Bronchial epithelial cell (primary cell): ENCODE data around the gene SOX15. TPM values are rescaled to one million over a fixed set of nuclear protein-coding genes. Genes with fewer than 3 reads are reported as not detected.

Experiments used
- DNase-seq: peaks from one replicate; pipeline ENCODE4 v3.0.0-alpha.2; 2010; ENCODE audit warnings: low read depth
- FAIRE-seq: peaks from 2 replicates; lab custom pipeline; 2011; peaks lifted over from hg19 to GRCh38; lab: Jason Lieb, UNC
- H3K27me3 ChIP-seq: 2 replicates; pipeline ENCODE4 v1.5.1; 2011; ENCODE audit warnings: low read length; ENCODE audit not compliant: control insufficient read depth, insufficient read depth
- H3K36me3 ChIP-seq: 2 replicates; pipeline ENCODE4 v1.5.1; 2011; ENCODE audit warnings: low read length; ENCODE audit not compliant: control insufficient read depth, insufficient read depth
- H3K4me3 ChIP-seq: 2 replicates; pipeline ENCODE4 v1.5.1; 2011; ENCODE audit warnings: mild to moderate bottlenecking, low read depth, low read length, control low read depth
- total RNA-seq: library from RNA; depleted of rRNA; stranded (reverse); fragments of >200 nt; gene quantifications from 2 replicates; pipeline ENCODE4 v1.2.1, GENCODE V29; 2014
- TF ChIP-seq, protein P1 (sequence below): IDR thresholded peaks from 2 replicates; pipeline ENCODE4 v1.5.1; 2011; ENCODE audit warnings: mild to moderate bottlenecking, moderate library complexity, low read length, control low read depth, inconsistent platforms; ENCODE audit not compliant: insufficient read depth, severe bottlenecking

SOX15 gene
- total RNA-seq, 1 donor from 2014 or later: 23.4 TPM

DNA sequence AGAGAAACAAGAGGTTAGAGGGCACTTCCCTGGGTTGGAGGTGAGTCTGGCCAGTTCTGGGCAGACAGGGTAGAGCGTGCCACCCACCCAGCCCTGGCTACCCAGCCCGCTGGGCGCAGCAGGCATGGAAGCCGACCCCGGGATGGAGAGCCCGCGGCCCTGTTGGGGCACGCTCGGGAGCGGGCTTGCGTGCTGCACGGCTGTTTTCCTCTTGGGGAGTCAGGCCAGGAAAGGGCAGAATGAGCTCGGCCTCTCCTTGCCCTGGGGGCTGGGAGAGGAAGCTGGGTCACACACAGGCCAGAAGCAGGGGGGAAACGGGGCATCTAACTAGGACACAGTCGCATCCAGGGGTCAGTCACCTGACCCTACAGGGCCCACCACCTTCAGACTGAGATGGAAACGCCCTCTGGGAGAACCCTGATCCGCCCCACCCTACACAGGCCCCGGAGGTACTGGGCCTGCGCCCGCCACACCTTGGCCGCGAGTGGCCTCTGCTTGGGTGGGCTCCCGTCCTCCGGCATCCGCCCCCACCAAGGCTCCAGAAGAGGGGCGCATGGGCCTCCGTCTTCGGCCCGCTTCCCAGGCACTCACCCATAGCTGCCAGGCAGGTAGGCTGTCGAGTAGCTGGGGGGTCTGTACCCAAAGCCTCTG, 1.2 kb downstream of the SOX15 start:
- Histone ChIP-seq H3K36me3 (peaks cover 22% of the 10 kb centered on the region), H3K4me3 (peak overlapping the region; percentile 78), H3K27me3 (no peaks in the 10 kb centered on the region)
- DNase-seq (peak; percentile 44), FAIRE-seq (no peak)
- TF ChIP-seq, protein P1, sequence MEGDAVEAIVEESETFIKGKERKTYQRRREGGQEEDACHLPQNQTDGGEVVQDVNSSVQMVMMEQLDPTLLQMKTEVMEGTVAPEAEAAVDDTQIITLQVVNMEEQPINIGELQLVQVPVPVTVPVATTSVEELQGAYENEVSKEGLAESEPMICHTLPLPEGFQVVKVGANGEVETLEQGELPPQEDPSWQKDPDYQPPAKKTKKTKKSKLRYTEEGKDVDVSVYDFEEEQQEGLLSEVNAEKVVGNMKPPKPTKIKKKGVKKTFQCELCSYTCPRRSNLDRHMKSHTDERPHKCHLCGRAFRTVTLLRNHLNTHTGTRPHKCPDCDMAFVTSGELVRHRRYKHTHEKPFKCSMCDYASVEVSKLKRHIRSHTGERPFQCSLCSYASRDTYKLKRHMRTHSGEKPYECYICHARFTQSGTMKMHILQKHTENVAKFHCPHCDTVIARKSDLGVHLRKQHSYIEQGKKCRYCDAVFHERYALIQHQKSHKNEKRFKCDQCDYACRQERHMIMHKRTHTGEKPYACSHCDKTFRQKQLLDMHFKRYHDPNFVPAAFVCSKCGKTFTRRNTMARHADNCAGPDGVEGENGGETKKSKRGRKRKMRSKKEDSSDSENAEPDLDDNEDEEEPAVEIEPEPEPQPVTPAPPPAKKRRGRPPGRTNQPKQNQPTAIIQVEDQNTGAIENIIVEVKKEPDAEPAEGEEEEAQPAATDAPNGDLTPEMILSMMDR: no peak

DNA sequence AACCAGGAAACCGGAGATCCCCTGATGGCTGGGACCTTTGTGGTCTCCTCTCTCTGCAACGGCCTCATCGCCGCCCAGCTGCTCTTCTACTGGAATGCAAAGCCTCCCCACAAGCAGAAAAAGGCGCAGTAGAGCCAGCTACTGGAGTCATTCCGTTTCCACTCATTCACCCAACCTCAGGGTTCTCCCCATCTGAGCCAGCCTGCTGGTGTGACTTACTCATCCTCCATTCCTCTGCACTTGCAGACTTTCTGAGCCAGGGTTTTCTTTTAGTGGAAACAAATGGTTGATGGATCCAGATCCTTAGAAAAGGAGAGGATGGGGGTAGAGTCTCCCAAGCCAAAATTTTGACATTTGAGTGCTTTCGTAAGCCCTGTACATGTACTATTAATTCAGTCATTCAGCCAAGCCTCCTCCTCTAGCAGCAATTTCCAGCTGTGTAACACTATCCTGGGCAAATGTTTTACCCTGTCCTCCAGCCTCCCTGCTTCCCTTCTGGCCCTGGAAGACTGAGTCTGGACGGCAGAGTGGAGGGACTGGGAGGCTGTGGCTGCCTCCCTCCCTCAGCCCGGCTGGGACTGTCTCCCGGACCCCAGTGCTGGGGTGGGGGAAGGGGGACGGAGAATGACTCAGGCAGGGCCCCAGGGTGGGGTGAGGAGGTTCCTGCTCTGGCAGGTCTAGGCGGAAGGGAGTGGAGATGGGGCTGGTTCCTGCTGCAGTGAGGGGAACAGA, 2.3 kb downstream of the SOX15 start:
- Histone ChIP-seq H3K27me3 (no peaks in the 10 kb centered on the region), H3K4me3 (peak overlapping the region; percentile 78), H3K36me3 (peaks cover 17% of the 10 kb centered on the region)
- TF ChIP-seq, protein P1: peak; percentile 5
- FAIRE-seq (peak; percentile 55), DNase-seq (peak; percentile 75)

DNA sequence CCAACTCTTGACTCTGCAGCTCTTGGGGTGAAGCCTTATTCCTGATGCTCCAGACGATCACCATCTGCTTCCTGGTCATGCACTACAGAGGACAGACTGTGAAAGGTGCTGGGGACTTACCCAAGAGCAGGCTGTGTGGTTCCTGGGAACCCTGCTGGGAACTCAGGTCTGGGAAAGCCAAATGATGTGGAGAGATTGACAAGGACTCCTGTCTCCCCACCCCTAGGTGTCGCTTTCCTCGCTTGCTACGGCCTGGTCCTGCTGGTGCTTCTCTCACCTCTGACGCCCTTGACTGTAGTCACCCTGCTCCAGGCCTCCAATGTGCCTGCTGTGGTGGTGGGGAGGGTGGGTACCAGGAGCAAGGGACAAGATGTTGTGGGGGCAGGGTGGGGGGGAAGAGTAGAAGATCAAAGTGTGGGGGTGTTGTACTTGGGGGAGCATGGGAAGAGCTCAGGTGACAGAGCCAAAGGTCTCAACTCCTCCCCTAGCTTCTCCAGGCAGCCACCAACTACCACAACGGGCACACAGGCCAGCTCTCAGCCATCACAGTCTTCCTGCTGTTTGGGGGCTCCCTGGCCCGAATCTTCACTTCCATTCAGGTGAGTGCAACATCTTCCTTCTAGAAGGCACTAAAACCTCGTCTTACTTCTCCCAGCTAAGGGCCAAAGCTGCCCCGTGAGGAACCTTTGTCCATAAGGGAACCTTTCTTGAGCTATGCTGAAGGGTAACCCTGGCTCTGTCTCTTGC, 3.0 kb downstream of the SOX15 start:
- TF ChIP-seq, protein P1: peak; percentile 82
- H3K4me3 ChIP-seq: no peak overlapping the region
- H3K36me3 ChIP-seq: peaks cover 18% of the 10 kb centered on the region
- peak; percentile 40 for FAIRE-seq
- no peaks in the 10 kb centered on the region for H3K27me3 ChIP-seq
- peak; percentile 52 for DNase-seq

DNA sequence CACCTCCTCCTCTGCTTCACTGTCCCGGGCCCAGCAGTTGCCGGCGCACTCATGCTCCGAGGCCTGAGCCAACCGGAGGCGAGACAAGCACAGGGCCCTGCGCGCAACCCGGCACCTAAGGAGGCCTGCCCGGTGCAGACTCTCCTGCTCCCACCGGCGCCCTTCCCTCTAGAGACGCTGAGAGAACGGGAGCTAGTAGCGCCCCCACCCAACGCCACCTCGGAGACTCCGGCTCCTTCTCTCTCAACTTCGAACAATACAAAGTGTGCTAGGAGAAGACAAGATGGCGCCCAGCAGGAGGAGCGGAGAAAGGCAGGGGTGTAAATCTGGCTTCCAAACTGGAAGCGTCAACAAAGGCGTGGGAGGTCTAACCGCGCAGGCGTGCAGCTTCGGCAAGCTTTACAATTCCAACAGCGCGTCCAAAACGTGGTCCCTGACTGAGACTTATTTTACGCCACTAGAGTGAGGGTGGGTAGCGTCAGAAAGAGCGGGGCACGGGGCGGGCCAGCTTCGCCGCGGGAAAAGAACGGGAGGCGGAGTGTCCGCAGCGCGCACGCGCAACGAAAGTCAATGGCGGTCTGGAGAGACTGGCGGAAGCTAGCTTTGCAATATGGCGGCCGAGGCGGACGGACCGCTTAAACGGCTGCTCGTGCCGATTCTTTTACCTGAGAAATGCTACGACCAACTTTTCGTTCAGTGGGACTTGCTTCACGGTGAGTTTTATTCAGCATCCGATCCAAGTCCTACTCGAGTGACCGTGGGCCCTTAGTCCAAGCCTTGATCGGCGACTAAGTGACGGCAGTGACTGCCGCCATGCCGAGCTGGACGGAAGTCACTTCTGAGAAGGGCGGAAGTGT, 6.4 kb downstream of the SOX15 start, which contains the start of gene MPDU1:
Gene MPDU1 (plus strand): TSS at position 600 of the 857 bp plus-strand sequence. CDS start 11 bp downstream, at position 611.
- H3K27me3 ChIP-seq: no peaks in the 10 kb centered on the region
- DNase-seq (peak; percentile 94), FAIRE-seq (no peak)
- peaks cover 17% of the 10 kb centered on the region for H3K36me3 ChIP-seq
- peak within 1 kb of the TSS; percentile 57 for H3K4me3 ChIP-seq
- TF ChIP-seq, protein P1: peak; percentile 0
